Astrocyte (in vitro differentiated cells and primary cell): ENCODE measurements around the gene FUCA1. TPM values are rescaled to one million over a fixed set of nuclear protein-coding genes. Genes with fewer than 3 reads are reported as not detected.

Experiments
- DNase-seq: peaks from one replicate; pipeline ENCODE4 v3.0.0-alpha.2; 2010; ENCODE audit warnings: low read depth
- FAIRE-seq: peaks from 2 replicates; lab custom pipeline; 2011; peaks lifted over from hg19 to GRCh38; lab: Jason Lieb, UNC
- H2AFZ ChIP-seq: 2 replicates; pipeline ENCODE4 v1.6.0; 2012; ENCODE audit warnings: low read depth, low read length, inconsistent platforms
- H3K27ac ChIP-seq: 2 replicates; pipeline ENCODE4 v1.5.1; 2011; ENCODE audit warnings: low read depth, low read length, inconsistent platforms
- H3K27me3 ChIP-seq: 2 replicates; pipeline ENCODE4 v1.6.0; 2011; ENCODE audit warnings: low read length, inconsistent platforms; ENCODE audit not compliant: insufficient read depth
- H3K36me3 ChIP-seq: 2 replicates; pipeline ENCODE4 v1.5.1; 2011; ENCODE audit warnings: low read length, inconsistent platforms; ENCODE audit not compliant: insufficient read depth
- H3K4me1 ChIP-seq: 2 replicates; pipeline ENCODE4 v1.5.1; 2011; ENCODE audit warnings: low read length, inconsistent platforms; ENCODE audit not compliant: insufficient read depth
- H3K4me2 ChIP-seq: 2 replicates; pipeline ENCODE4 v1.6.0; 2012; ENCODE audit warnings: low read length, inconsistent platforms
- H3K4me3 ChIP-seq: 2 replicates; pipeline ENCODE4 v1.5.1; 2011; ENCODE audit warnings: low read depth, mild to moderate bottlenecking, low read length, inconsistent platforms; ENCODE audit not compliant: insufficient read depth
- H3K79me2 ChIP-seq: 2 replicates; pipeline ENCODE4 v1.6.0; 2012; ENCODE audit warnings: mild to moderate bottlenecking, low read length, inconsistent platforms; ENCODE audit not compliant: insufficient read depth
- H3K9ac ChIP-seq: 2 replicates; pipeline ENCODE4 v1.6.0; 2012; ENCODE audit warnings: mild to moderate bottlenecking, low read length, inconsistent platforms
- H3K9me3 ChIP-seq: 2 replicates; pipeline ENCODE4 v1.5.1; 2012; ENCODE audit warnings: low read depth, mild to moderate bottlenecking, low read length, inconsistent platforms; ENCODE audit not compliant: insufficient read depth
- H4K20me1 ChIP-seq: 2 replicates; pipeline ENCODE4 v1.6.0; 2012; ENCODE audit warnings: low read length, inconsistent platforms; ENCODE audit not compliant: insufficient read depth
- H3K27ac Mint-ChIP-seq: one replicate; pipeline ENCODE4 v1.8.0; 2021; ENCODE audit warnings: mild to moderate bottlenecking, mixed read lengths; ENCODE audit not compliant: unreplicated experiment
- H3K27me3 Mint-ChIP-seq: one replicate; pipeline ENCODE4 v1.8.0; 2021; ENCODE audit warnings: low read depth, mixed read lengths; ENCODE audit not compliant: unreplicated experiment
- H3K36me3 Mint-ChIP-seq: one replicate; pipeline ENCODE4 v1.8.0; 2021; ENCODE audit warnings: low read depth, mixed read lengths; ENCODE audit not compliant: unreplicated experiment
- H3K4me1 Mint-ChIP-seq: one replicate; pipeline ENCODE4 v1.8.0; 2021; ENCODE audit warnings: low read depth, mixed read lengths; ENCODE audit not compliant: unreplicated experiment
- H3K4me3 Mint-ChIP-seq: one replicate; pipeline ENCODE4 v1.8.0; 2021; ENCODE audit warnings: mild to moderate bottlenecking, moderate library complexity, mixed read lengths; ENCODE audit not compliant: unreplicated experiment
- H3K9me3 Mint-ChIP-seq: one replicate; pipeline ENCODE4 v1.8.0; 2021; ENCODE audit warnings: mild to moderate bottlenecking, mixed read lengths; ENCODE audit not compliant: unreplicated experiment
- CTCF ChIP-seq: IDR thresholded peaks from 2 replicates; pipeline ENCODE4 v1.5.1; 2011; ENCODE audit warnings: low read depth, mild to moderate bottlenecking, inconsistent platforms, low read length, moderate library complexity; ENCODE audit not compliant: insufficient read depth
- EZH2 ChIP-seq: IDR thresholded peaks from 2 replicates; pipeline ENCODE4 v1.6.1; 2012; ENCODE audit warnings: mild to moderate bottlenecking, low read length, inconsistent platforms; ENCODE audit not compliant: insufficient read depth
- total RNA-seq: library from RNA; stranded (reverse); gene quantifications from 2 replicates; pipeline ENCODE4 v1.2.1, GENCODE V29; 2021

FUCA1 gene
- total RNA-seq, 1 donor from 2014 or later, result 10.4 TPM

- Histone ChIP-seq H3K4me2 (no peak overlapping the region), H3K36me3 (peaks cover 11% of the 10 kb centered on the region), H3K4me1 (no peaks in the 10 kb centered on the region), H2AFZ (no peak overlapping the region), H4K20me1 (no peaks in the 10 kb centered on the region), H3K4me3 (no peak overlapping the region), H3K27me3 (no peaks in the 10 kb centered on the region), H3K27ac (no peak overlapping the region), H3K9me3 (no peaks in the 10 kb centered on the region), H3K79me2 (no peaks in the 10 kb centered on the region), H3K9ac (no peak overlapping the region)
- Mint-ChIP-seq H3K4me3 (no peak overlapping the region), H3K9me3 (no peaks in the 10 kb centered on the region), H3K36me3 (peaks cover 4% of the 10 kb centered on the region), H3K4me1 (no peaks in the 10 kb centered on the region), H3K27ac (no peak overlapping the region), H3K27me3 (no peaks in the 10 kb centered on the region)
- no peak for TF ChIP-seq CTCF
- no peak for TF ChIP-seq EZH2
- DNase-seq, result no peak
- FAIRE-seq, result no peak
Observed at GRCh38 chr1:23817633-23818032, 50.5 kb downstream of the FUCA1 start.

GRCh38 chr1:23816906-23817305 lies 51.2 kb downstream of the FUCA1 start:
- Mint-ChIP-seq H3K27ac (no peak overlapping the region), H3K9me3 (no peaks in the 10 kb centered on the region), H3K27me3 (peaks cover under 1% of the 10 kb centered on the region), H3K4me1 (no peaks in the 10 kb centered on the region), H3K4me3 (no peak overlapping the region), H3K36me3 (peaks cover 8% of the 10 kb centered on the region)
- DNase-seq (no peak), FAIRE-seq (no peak)
- H3K79me2 ChIP-seq, result no peaks in the 10 kb centered on the region
- H3K9ac ChIP-seq, result no peak overlapping the region
- H3K4me1 ChIP-seq, result no peaks in the 10 kb centered on the region
- no peak overlapping the region for H3K4me3 ChIP-seq
- H3K4me2 ChIP-seq, result no peak overlapping the region
- no peak for TF ChIP-seq CTCF
- no peak for TF ChIP-seq EZH2
- no peak overlapping the region for H3K27ac ChIP-seq
- no peaks in the 10 kb centered on the region for H4K20me1 ChIP-seq
- H3K9me3 ChIP-seq, result no peaks in the 10 kb centered on the region
- H3K27me3 ChIP-seq, result no peaks in the 10 kb centered on the region
- peaks cover 11% of the 10 kb centered on the region for H3K36me3 ChIP-seq
- H2AFZ ChIP-seq, result no peak overlapping the region

GRCh38 chr1:23816361-23816760 lies 51.7 kb downstream of the FUCA1 start:
- Histone ChIP-seq H3K4me2 (no peak overlapping the region), H4K20me1 (no peaks in the 10 kb centered on the region), H3K36me3 (peaks cover 13% of the 10 kb centered on the region), H3K9me3 (no peaks in the 10 kb centered on the region), H3K4me3 (no peak overlapping the region), H3K9ac (no peak overlapping the region), H3K27me3 (no peaks in the 10 kb centered on the region), H3K27ac (no peak overlapping the region), H3K79me2 (no peaks in the 10 kb centered on the region), H2AFZ (no peak overlapping the region), H3K4me1 (no peaks in the 10 kb centered on the region)
- FAIRE-seq, result no peak
- H3K27me3 Mint-ChIP-seq, result peaks cover 4% of the 10 kb centered on the region
- H3K4me3 Mint-ChIP-seq, result no peak overlapping the region
- no peak for DNase-seq
- no peaks in the 10 kb centered on the region for H3K9me3 Mint-ChIP-seq
- TF ChIP-seq EZH2, result no peak
- TF ChIP-seq CTCF, result no peak
- H3K27ac Mint-ChIP-seq, result no peak overlapping the region
- no peaks in the 10 kb centered on the region for H3K4me1 Mint-ChIP-seq
- H3K36me3 Mint-ChIP-seq, result peaks cover 13% of the 10 kb centered on the region
